ENCODE results near the gene TTF1. TPM values are rescaled to one million over a fixed set of nuclear protein-coding genes. Genes with fewer than 3 reads are reported as not detected.

The TTF1 gene
- total RNA-seq, 1 experiment from 2014 or later = 23.8 TPM

DNA sequence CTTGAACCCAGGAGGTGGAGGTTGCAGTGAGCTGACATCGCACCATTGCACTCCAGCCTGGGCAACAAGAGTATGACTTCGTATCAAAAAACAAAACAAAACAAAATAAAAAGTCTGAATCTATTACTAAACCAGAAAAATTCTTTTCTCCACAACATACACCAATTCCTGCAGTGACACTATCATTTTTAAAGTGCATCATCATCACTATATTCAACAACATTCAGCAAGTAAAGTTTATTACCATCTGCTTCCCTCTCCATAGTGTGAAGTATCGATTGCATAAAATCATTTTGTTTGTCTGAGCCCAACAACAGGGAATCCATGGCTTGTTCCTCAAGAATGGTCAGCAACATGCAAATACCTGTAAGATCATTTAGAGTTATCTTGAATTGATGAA lies 72.3 kb downstream of the TTF1 start:
- H3K36me3 Mint-ChIP-seq = peaks cover 78% of the 10 kb centered on the region
- H3K4me1 Mint-ChIP-seq = no peaks in the 10 kb centered on the region
- CTCF ChIA-PET = no interaction called here
- H3K4me3 Mint-ChIP-seq = no peak overlapping the region
- TF ChIP-seq, protein P1, sequence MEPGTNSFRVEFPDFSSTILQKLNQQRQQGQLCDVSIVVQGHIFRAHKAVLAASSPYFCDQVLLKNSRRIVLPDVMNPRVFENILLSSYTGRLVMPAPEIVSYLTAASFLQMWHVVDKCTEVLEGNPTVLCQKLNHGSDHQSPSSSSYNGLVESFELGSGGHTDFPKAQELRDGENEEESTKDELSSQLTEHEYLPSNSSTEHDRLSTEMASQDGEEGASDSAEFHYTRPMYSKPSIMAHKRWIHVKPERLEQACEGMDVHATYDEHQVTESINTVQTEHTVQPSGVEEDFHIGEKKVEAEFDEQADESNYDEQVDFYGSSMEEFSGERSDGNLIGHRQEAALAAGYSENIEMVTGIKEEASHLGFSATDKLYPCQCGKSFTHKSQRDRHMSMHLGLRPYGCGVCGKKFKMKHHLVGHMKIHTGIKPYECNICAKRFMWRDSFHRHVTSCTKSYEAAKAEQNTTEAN (CRISPR knock-in tag; IDR thresholded peaks at IDR 0.05) = no peak
- no peak for TF ChIP-seq GRHL2 (CRISPR knock-in tag; IDR thresholded peaks at IDR 0.05; ENCODE audit: insufficient replicate concordance, severe bottlenecking)
- TF ChIP-seq FOXJ3 (CRISPR knock-in tag; IDR thresholded peaks at IDR 0.05; ENCODE audit: borderline replicate concordance) = no peak
- TF ChIP-seq SMAD3 (CRISPR knock-in tag; IDR thresholded peaks at IDR 0.05; ENCODE audit: borderline replicate concordance) = no peak
- TF ChIP-seq TP53 (CRISPR knock-in tag; IDR thresholded peaks at IDR 0.05) = no peak
- TF ChIP-seq ETV6 (CRISPR knock-in tag; IDR thresholded peaks at IDR 0.05) = no peak
- TF ChIP-seq NFYB (CRISPR knock-in tag; conservative IDR thresholded peaks at IDR 0.05; ENCODE audit: low read depth) = no peak
- TF ChIP-seq NFATC4 (CRISPR knock-in tag; IDR thresholded peaks at IDR 0.05) = no peak
- TF ChIP-seq HMGA2 (CRISPR knock-in tag; IDR thresholded peaks at IDR 0.05) = no peak
- TF ChIP-seq, protein P2, sequence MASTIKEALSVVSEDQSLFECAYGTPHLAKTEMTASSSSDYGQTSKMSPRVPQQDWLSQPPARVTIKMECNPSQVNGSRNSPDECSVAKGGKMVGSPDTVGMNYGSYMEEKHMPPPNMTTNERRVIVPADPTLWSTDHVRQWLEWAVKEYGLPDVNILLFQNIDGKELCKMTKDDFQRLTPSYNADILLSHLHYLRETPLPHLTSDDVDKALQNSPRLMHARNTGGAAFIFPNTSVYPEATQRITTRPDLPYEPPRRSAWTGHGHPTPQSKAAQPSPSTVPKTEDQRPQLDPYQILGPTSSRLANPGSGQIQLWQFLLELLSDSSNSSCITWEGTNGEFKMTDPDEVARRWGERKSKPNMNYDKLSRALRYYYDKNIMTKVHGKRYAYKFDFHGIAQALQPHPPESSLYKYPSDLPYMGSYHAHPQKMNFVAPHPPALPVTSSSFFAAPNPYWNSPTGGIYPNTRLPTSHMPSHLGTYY (CRISPR knock-in tag; IDR thresholded peaks at IDR 0.05) = no peak
- TF ChIP-seq CREM (CRISPR knock-in tag; IDR thresholded peaks at IDR 0.05) = no peak
- no peak for ATAC-seq
- no peak overlapping the region for H3K27ac Mint-ChIP-seq
- POLR2A ChIA-PET = no interaction called here
- H3K27me3 Mint-ChIP-seq (ENCODE audit: low read depth) = no peaks in the 10 kb centered on the region
- no peak for DNase-seq (ENCODE audit: low spot score)
- H3K9me3 Mint-ChIP-seq = no peaks in the 10 kb centered on the region

GRCh38 chr9:132333556-132333955 lies 73.1 kb downstream of the TTF1 start:
- POLR2A ChIA-PET = no interaction called here
- CTCF ChIA-PET = no interaction called here
- H3K27me3 Mint-ChIP-seq (ENCODE audit: low read depth) = no peaks in the 10 kb centered on the region
- H3K4me3 Mint-ChIP-seq = no peak overlapping the region
- no peak overlapping the region for H3K27ac Mint-ChIP-seq
- peaks cover 81% of the 10 kb centered on the region for H3K36me3 Mint-ChIP-seq
- H3K9me3 Mint-ChIP-seq = no peaks in the 10 kb centered on the region
- ATAC-seq = no peak
- DNase-seq (ENCODE audit: low spot score) = no peak
- no peaks in the 10 kb centered on the region for H3K4me1 Mint-ChIP-seq
- TF ChIP-seq TP53 (CRISPR knock-in tag; IDR thresholded peaks at IDR 0.05) (no peak), TEAD4 (CRISPR knock-in tag; IDR thresholded peaks at IDR 0.05) (no peak), GRHL2 (CRISPR knock-in tag; IDR thresholded peaks at IDR 0.05; ENCODE audit: insufficient replicate concordance, severe bottlenecking) (no peak), KAT7 (CRISPR knock-in tag; IDR thresholded peaks at IDR 0.05; ENCODE audit: borderline replicate concordance) (no peak), MAX (CRISPR knock-in tag; IDR thresholded peaks at IDR 0.05) (no peak), SP1 (CRISPR knock-in tag; conservative IDR thresholded peaks at IDR 0.05) (no peak), ESRRA (CRISPR knock-in tag; IDR thresholded peaks at IDR 0.05; ENCODE audit: borderline replicate concordance) (no peak), TEAD1 (CRISPR knock-in tag; IDR thresholded peaks at IDR 0.05) (no peak), ZNF396 (CRISPR knock-in tag; IDR thresholded peaks at IDR 0.05; ENCODE audit: borderline replicate concordance) (no peak), RORB (CRISPR knock-in tag; IDR thresholded peaks at IDR 0.05) (no peak), IRF2 (CRISPR knock-in tag; IDR thresholded peaks at IDR 0.05; ENCODE audit: borderline replicate concordance, low read depth) (no peak), E2F1 (CRISPR knock-in tag; IDR thresholded peaks at IDR 0.05) (no peak)
- TF ChIP-seq, protein P1 (CRISPR knock-in tag; IDR thresholded peaks at IDR 0.05) = no peak
- TF ChIP-seq, protein P3, sequence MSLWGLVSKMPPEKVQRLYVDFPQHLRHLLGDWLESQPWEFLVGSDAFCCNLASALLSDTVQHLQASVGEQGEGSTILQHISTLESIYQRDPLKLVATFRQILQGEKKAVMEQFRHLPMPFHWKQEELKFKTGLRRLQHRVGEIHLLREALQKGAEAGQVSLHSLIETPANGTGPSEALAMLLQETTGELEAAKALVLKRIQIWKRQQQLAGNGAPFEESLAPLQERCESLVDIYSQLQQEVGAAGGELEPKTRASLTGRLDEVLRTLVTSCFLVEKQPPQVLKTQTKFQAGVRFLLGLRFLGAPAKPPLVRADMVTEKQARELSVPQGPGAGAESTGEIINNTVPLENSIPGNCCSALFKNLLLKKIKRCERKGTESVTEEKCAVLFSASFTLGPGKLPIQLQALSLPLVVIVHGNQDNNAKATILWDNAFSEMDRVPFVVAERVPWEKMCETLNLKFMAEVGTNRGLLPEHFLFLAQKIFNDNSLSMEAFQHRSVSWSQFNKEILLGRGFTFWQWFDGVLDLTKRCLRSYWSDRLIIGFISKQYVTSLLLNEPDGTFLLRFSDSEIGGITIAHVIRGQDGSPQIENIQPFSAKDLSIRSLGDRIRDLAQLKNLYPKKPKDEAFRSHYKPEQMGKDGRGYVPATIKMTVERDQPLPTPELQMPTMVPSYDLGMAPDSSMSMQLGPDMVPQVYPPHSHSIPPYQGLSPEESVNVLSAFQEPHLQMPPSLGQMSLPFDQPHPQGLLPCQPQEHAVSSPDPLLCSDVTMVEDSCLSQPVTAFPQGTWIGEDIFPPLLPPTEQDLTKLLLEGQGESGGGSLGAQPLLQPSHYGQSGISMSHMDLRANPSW (CRISPR knock-in tag; conservative IDR thresholded peaks at IDR 0.05; ENCODE audit: low read depth) = no peak
- TF ChIP-seq, protein P4, sequence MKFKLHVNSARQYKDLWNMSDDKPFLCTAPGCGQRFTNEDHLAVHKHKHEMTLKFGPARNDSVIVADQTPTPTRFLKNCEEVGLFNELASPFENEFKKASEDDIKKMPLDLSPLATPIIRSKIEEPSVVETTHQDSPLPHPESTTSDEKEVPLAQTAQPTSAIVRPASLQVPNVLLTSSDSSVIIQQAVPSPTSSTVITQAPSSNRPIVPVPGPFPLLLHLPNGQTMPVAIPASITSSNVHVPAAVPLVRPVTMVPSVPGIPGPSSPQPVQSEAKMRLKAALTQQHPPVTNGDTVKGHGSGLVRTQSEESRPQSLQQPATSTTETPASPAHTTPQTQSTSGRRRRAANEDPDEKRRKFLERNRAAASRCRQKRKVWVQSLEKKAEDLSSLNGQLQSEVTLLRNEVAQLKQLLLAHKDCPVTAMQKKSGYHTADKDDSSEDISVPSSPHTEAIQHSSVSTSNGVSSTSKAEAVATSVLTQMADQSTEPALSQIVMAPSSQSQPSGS (CRISPR knock-in tag; IDR thresholded peaks at IDR 0.05; ENCODE audit: borderline replicate concordance, low read depth) = no peak
- TF ChIP-seq, protein P5, sequence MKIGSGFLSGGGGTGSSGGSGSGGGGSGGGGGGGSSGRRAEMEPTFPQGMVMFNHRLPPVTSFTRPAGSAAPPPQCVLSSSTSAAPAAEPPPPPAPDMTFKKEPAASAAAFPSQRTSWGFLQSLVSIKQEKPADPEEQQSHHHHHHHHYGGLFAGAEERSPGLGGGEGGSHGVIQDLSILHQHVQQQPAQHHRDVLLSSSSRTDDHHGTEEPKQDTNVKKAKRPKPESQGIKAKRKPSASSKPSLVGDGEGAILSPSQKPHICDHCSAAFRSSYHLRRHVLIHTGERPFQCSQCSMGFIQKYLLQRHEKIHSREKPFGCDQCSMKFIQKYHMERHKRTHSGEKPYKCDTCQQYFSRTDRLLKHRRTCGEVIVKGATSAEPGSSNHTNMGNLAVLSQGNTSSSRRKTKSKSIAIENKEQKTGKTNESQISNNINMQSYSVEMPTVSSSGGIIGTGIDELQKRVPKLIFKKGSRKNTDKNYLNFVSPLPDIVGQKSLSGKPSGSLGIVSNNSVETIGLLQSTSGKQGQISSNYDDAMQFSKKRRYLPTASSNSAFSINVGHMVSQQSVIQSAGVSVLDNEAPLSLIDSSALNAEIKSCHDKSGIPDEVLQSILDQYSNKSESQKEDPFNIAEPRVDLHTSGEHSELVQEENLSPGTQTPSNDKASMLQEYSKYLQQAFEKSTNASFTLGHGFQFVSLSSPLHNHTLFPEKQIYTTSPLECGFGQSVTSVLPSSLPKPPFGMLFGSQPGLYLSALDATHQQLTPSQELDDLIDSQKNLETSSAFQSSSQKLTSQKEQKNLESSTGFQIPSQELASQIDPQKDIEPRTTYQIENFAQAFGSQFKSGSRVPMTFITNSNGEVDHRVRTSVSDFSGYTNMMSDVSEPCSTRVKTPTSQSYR (CRISPR knock-in tag; IDR thresholded peaks at IDR 0.05) = no peak

Data from WTC11 (cell line).